ENCODE results near the gene TRIM65.

The TRIM65 gene

DNA sequence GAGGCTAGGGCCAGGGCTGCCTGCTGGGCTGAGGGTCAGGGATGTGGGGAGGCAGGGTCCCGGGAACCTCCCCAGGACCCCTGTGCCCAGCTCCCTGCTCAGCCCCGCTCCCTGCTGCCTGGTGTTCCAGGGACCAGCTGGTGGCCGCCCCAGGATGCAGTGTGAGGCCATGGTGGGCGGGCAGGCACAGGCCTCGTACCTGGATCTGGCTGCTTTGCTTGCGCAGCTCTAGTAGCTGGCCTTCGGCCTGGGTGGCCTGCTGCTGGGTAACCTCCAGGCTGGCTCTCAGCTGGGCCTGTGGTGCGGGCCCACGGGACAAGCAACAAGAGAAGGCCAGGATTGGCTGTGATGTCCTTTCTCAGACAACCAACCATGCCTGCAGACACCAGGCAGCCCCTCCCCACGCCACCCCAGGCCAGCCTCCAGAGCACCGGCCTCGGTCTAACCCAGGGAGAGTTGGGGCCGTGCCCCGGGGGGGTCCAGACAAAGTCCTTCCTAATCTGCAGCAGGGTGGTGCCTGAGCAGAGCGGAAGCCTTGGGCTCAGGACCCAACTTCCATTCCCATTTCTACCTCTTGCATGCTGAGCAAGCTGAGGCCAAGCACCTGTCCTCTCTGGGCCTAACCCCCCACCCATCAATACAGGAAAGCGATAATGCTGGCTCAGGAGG lies 4.1 kb downstream of the TRIM65 start:
- Histone ChIP-seq H3K9me3 (ENCODE audit: control insufficient read depth, insufficient read depth, low read length) (no peaks in the 10 kb centered on the region), H3K9me2 (replicated peaks; ENCODE audit: control insufficient read depth, low read length) (no peaks in the 10 kb centered on the region), H4K20me1 (ENCODE audit: control insufficient read depth, insufficient read depth, low read depth, low read length) (no peaks in the 10 kb centered on the region), H3K27me3 (ENCODE audit: control insufficient read depth, low read length) (no peaks in the 10 kb centered on the region), H3K4me2 (ENCODE audit: low read length) (no peak overlapping the region), H3K27ac (ENCODE audit: low read depth, low read length) (no peak overlapping the region), H3K4me1 (ENCODE audit: control insufficient read depth, low read length) (peaks cover 18% of the 10 kb centered on the region), H3K36me3 (ENCODE audit: control insufficient read depth, low read length) (peaks cover 51% of the 10 kb centered on the region), H3K79me2 (ENCODE audit: control insufficient read depth, low read length) (peaks cover 38% of the 10 kb centered on the region), H3F3A (ENCODE audit: control insufficient read depth, insufficient read depth) (peaks cover 10% of the 10 kb centered on the region), H3K4me3 (ENCODE audit: low read length) (no peak overlapping the region)
- TF ChIP-seq, protein P1, sequence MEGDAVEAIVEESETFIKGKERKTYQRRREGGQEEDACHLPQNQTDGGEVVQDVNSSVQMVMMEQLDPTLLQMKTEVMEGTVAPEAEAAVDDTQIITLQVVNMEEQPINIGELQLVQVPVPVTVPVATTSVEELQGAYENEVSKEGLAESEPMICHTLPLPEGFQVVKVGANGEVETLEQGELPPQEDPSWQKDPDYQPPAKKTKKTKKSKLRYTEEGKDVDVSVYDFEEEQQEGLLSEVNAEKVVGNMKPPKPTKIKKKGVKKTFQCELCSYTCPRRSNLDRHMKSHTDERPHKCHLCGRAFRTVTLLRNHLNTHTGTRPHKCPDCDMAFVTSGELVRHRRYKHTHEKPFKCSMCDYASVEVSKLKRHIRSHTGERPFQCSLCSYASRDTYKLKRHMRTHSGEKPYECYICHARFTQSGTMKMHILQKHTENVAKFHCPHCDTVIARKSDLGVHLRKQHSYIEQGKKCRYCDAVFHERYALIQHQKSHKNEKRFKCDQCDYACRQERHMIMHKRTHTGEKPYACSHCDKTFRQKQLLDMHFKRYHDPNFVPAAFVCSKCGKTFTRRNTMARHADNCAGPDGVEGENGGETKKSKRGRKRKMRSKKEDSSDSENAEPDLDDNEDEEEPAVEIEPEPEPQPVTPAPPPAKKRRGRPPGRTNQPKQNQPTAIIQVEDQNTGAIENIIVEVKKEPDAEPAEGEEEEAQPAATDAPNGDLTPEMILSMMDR (IDR thresholded peaks at IDR 0.05; ENCODE audit: low read depth, low read length, poor library complexity, severe bottlenecking), result no peak
- TF ChIP-seq EZH2phosphoT487 (IDR thresholded peaks at IDR 0.05; ENCODE audit: borderline replicate concordance, low read length), result no peak

DNA sequence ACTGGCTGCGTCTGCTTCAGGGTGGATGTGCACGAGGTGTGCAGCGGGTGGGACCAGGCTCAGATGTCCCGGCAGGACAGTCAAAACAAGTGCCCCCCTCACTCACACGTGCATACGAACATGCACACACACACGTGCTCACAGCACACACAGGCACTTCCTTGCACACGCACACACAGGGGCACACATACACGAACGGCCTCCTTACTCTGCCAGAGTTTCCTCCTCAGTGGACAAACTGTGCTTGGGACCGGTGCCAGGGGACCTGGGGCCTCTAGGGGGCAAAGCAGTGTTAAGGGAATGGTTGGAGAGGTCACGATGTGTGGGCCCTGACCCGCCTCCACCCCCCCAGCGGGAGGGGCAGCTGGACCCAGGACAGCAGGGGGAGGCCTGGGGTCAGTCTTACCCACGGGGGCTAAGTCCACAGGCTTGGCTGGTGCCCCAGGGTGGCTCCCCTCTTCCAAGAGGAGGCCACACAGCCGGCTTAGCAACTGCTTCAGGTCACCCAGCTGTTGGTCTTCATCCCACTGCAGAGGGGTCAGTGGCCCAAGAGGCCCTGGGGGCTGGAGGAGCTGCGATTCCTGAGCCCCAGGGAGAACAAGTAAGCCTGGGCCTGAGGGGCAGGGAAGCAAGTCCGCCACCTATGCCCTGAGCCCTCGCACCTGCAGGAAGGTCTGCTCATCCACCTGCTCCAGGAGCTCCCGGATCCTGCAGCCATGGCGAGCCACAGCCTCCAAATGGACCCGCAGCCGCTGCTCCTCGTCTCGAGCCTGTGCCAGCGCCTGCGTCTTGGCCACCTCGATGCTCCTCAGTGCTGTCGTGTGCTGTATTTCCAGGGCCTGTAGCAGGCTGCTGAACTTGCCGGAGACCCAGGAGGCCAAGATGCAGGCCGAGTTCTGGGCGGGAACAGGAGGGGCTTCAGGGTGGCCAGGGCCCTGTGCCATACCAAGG lies 4.9 kb downstream of the TRIM65 start:
- Histone ChIP-seq H3K4me1 (ENCODE audit: control insufficient read depth, low read length) (peaks cover 13% of the 10 kb centered on the region), H3K4me2 (ENCODE audit: low read length) (no peak overlapping the region), H3F3A (ENCODE audit: control insufficient read depth, insufficient read depth) (peaks cover 5% of the 10 kb centered on the region; the same call in 1 of the 2 replicates), H3K4me3 (ENCODE audit: low read length) (no peak overlapping the region), H3K79me2 (ENCODE audit: control insufficient read depth, low read length) (peaks cover 38% of the 10 kb centered on the region), H3K27ac (ENCODE audit: low read depth, low read length) (no peak overlapping the region), H3K9me2 (replicated peaks; ENCODE audit: control insufficient read depth, low read length) (no peaks in the 10 kb centered on the region), H4K20me1 (ENCODE audit: control insufficient read depth, insufficient read depth, low read depth, low read length) (no peaks in the 10 kb centered on the region), H3K36me3 (ENCODE audit: control insufficient read depth, low read length) (peaks cover 44% of the 10 kb centered on the region), H3K27me3 (ENCODE audit: control insufficient read depth, low read length) (no peaks in the 10 kb centered on the region), H3K9me3 (ENCODE audit: control insufficient read depth, insufficient read depth, low read length) (no peaks in the 10 kb centered on the region)
- TF ChIP-seq EZH2phosphoT487 (IDR thresholded peaks at IDR 0.05; ENCODE audit: borderline replicate concordance, low read length), result no peak
- TF ChIP-seq, protein P1 (IDR thresholded peaks at IDR 0.05; ENCODE audit: low read depth, low read length, poor library complexity, severe bottlenecking), result no peak

DNA sequence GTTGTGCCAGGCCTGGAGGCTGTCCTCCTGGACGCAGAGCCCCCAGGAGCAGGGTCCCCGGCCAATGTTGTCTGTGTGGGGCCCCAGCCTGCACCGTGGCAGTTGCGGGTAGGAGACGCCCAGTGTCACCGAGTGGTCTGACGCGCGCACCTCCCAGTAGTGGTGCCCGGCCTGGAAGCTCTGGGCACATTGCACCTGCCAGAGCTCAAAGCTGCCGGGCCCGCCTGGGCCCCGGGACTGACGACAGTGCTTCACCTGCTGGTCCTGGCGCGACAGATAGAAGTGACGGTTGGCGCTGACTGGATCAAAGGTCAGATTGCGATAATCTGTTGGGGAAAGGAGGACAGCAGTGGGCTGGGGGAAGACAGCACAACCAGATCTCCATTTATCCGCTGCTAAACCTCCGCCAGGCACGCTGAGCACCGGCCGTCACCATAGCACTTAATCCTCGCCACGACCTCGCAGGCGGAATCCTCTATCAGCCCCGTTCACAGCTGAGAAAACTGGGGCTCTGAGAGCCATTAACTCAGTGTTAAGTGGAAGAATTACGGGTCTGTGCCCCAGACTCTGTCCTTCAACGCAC lies 5.6 kb downstream of the TRIM65 start:
- Histone ChIP-seq H3K9me3 (ENCODE audit: control insufficient read depth, insufficient read depth, low read length) (no peaks in the 10 kb centered on the region), H3K27me3 (ENCODE audit: control insufficient read depth, low read length) (no peaks in the 10 kb centered on the region), H3K9me2 (replicated peaks; ENCODE audit: control insufficient read depth, low read length) (no peaks in the 10 kb centered on the region), H3K36me3 (ENCODE audit: control insufficient read depth, low read length) (peaks cover 44% of the 10 kb centered on the region), H3F3A (ENCODE audit: control insufficient read depth, insufficient read depth) (peaks cover 5% of the 10 kb centered on the region; the same call in 1 of the 2 replicates), H3K4me1 (ENCODE audit: control insufficient read depth, low read length) (peaks cover 13% of the 10 kb centered on the region), H3K4me2 (ENCODE audit: low read length) (no peak overlapping the region), H3K27ac (ENCODE audit: low read depth, low read length) (no peak overlapping the region), H3K4me3 (ENCODE audit: low read length) (no peak overlapping the region), H4K20me1 (ENCODE audit: control insufficient read depth, insufficient read depth, low read depth, low read length) (no peaks in the 10 kb centered on the region), H3K79me2 (ENCODE audit: control insufficient read depth, low read length) (peaks cover 33% of the 10 kb centered on the region)
- TF ChIP-seq, protein P1 (IDR thresholded peaks at IDR 0.05; ENCODE audit: low read depth, low read length, poor library complexity, severe bottlenecking), result no peak
- TF ChIP-seq EZH2phosphoT487 (IDR thresholded peaks at IDR 0.05; ENCODE audit: borderline replicate concordance, low read length), result no peak

All from DOHH2 (cell line).